Activated CD8-positive, alpha-beta memory T cell treated with anti-CD3 and anti-CD28 coated beads, Interleukin-2, amount 50 U/mL, for 1 hour (primary cell): ENCODE data around the gene CPSF4.

Experiments
- DNase-seq: peaks from one replicate; pipeline ENCODE4 v3.0.0-alpha.2; 2020; ENCODE audit errors: extremely low read depth

CPSF4 gene

GRCh38 chr7:99448855-99449254 lies 10.1 kb downstream of the CPSF4 start:
- DNase-seq: no peak

- no peak for DNase-seq
These were observed 10.6 kb downstream of the CPSF4 start for GRCh38 chr7:99449326-99449725.

DNA sequence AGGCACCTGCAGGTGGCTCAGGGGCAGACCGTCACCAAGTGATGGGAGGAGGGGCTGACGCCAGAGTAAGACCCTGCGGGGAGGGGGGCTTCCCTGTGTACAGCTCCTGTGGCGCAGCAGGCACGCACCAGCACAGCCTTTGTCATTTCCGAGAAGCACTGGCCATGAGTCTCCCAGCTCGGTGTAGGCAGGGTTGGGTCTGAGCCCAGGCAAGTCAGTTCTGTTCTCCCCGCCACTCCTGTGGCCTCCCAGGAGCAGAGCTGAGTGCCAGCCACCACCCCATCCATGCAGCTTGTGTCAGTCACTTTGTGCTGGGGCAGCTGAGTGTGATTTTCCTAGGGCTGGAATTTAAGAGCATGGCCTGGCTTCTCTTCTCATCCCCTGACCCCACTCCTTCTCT lies 13.2 kb downstream of the CPSF4 start:
- DNase-seq: no peak

GRCh38 chr7:99452541-99452940 lies 13.8 kb downstream of the CPSF4 start:
- no peak for DNase-seq

GRCh38 chr7:99453105-99453504 lies 14.4 kb downstream of the CPSF4 start:
- DNase-seq: no peak

- DNase-seq: no peak
These were observed 17.1 kb downstream of the CPSF4 start for GRCh38 chr7:99455874-99456273.

DNA sequence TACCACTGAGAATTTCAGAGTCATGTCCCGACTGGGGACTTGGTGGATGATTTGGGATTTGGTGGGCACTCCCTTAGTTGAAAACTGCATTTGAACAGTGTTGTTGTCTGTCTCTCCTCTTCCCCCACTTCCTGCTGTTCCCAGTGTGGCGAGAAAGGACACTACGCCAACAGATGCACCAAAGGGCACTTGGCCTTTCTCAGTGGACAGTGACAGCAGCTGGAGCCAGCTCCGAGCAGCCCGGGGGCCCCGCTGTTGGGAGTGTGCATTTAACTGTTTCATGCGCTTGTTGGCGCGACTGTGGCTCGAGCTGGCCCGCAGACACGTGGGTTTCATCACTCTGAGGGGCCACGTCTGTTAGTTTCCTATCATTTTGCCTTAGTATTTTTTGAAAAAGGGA lies 17.5 kb downstream of the CPSF4 start:
- no peak for DNase-seq

- no peak for DNase-seq
These were observed 18.4 kb downstream of the CPSF4 start for GRCh38 chr7:99457050-99457649.

DNA sequence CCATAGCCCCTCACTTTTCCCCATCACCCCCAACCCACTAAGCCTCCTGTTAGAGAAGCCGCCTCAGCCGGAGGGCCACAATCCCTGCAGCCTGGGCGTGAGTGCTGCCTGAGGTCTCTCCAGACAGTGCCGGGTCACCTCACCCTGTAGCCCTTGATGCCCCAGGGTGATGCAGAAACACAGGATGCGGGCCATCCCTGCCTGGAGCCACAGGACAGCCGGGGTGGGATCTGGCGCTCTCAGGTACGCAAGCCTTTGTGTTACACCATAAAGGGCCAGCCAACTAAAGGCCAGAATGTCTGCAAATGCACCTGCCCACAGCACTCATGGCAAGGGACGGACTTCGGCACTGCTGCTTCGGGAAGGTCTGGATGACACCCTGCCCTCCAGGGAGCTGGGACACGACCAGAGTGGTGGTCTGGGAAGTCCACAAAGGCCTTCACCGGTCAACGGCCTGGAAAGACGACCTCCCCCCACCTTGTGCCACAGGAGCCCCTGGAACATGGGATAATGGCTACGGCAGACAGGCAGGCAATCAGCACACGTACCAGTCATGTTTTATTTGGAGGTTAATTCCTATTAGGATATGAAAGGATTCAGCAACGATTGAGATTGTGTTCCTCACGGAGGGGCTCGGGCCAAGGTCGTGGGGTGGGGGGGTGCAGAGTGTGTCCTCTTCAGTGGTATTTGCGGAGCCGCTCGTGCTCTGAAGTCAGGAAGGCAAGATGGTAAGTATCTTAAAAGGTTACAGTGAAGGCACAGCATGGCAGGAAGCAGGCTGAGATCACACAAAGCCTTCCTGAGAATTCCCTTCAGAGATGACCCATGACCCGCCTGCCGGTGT lies 19.1 kb downstream of the CPSF4 start:
- no peak for DNase-seq

DNA sequence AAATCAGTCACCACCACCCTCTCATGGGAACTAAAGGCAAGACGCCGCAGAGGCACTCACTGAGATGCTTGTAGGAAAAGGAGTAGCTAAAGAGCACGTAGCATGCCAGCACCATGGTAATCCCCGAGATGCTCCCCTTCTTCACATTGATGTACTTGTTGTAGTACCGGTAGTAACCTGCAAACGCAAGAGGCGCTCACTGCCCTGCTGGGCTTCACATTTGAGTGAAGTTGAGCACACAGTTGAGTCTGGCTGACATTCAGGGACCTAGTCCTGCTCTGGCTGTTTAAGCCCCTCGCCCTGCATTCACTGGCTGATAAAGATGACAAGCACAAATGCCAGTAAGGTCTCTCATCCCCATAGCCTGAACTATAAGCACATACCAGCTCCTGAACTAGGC lies 20.3 kb downstream of the CPSF4 start:
- no peak for DNase-seq

- DNase-seq: no peak
These were observed 21.9 kb downstream of the CPSF4 start for GRCh38 chr7:99460651-99461050.

DNA sequence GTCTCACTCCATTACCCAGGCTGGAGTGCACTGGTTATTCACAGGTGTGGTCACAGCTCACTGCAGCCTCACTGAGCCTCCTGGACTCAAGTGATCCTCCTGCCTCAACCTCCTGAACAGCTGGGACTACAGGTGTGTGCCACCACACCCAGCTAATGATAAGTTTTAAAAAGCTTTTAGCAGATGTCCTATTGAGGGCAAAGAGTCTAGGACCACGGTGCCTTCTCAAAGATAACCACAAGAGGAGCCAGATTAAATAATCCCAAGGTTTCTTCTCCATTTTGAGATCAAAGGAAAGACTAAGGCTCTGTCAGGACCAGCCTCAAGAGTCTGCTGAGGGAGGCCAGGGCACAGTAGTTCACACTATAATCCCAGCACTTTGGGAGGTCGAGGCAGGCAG lies 22.5 kb downstream of the CPSF4 start:
- no peak for DNase-seq

DNA sequence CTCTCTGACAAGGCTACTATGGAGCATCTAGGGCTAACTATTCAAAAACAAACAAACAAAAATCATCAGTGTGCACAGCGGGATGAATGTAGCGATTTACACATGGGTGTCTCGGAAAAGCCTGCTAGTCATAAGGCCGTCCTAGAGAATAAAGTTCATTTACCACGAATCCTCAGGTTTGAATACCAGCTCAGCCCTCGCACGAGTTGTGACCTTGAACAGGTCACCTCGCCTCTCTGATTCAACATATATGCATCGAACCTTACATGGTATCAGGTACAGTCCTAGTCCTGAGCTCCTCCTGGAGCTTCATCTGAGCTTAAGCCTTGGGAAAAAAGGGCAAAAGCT lies 26.7 kb downstream of the CPSF4 start:
- no peak for DNase-seq

DNA sequence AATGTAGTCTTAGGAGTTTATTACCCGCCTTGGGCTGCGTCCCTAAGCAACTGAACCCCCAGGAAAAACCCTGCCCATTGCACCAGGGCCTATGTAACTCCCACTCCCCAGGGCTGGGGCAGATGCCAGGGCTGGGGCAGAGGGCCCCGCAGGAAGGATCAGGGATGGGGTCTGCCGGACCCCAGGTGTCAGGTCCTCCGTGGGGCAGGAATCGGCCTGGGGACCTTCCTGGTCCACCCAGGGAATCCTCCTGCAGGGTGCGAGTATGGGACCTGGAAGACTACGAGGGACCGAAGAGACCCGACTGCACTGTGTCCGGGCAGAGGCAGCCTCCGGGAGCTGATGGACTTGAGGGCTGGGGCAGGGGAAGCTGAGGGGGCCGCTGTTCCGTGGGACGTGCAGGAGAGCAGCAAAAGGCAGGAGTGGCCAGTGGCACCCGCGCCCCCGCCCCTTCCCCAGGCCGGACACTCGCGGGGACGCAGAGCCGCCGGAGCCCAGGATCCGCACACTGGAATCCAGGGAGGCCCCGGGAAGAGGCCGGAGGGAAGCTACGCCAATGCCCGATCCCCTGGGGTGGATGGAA lies 29.7 kb downstream of the CPSF4 start:
- no peak for DNase-seq

DNA sequence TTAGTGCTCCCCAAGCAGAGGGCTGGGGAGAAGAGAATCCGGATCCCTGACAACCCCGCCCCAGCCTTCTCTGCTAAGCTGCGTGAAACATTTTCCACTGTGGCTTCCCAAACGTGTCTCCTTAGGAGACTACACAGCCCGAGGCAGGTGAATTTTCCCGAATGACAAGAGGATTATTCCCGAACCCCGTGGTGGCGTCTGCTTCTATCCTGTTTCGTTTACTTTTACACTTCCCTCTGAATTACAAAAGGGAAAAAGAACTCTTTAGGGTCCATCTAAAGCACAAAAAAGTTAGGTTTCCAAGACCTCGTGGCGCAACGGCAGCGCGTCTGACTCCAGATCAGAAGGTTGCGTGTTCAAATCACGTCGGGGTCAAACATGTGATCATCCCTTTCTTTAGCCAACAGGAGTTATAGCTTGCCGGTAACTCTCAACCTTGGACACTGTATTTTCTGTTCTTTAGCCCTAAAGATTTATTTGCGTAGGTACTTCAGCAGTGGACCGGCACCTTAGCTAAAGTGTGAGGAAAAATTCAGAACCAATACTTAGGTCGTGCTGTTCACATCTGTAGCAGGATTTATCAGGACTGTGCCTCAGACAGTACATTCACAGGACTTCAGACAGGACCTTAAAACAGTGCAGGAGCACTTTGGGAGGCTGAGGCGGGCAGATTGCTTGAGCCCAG lies 30.8 kb downstream of the CPSF4 start:
- DNase-seq: no peak

GRCh38 chr7:99472561-99473314 lies 34.0 kb downstream of the CPSF4 start, which contains the start of gene ZNF789:
Gene ZNF789 (plus strand): TSS chr7:99472890. CDS start chr7:99476457, 3,567 bp downstream.
- peak; percentile 96 for DNase-seq

DNA sequence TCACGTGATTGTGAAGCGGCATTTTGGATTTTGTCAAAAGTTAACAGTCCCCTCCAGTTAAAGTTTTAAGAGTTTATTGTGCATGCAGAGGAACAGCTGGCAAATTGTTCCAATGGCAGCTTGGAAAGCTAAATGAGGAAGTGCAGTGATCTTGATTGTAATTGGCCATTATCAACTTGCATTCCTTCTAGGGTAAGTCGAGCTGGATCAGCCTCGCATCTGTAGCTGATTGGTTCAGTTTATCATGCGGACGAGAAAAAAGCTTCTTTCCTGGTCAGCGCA lies 34.5 kb downstream of the CPSF4 start:
- DNase-seq: no peak

GRCh38 chr7:99476107-99476506 lies 37.4 kb downstream of the CPSF4 start:
- no peak for DNase-seq

- DNase-seq: no peak
These were observed 40.0 kb downstream of the CPSF4 start for GRCh38 chr7:99478464-99479440.

- no peak for DNase-seq
These were observed 46.4 kb downstream of the CPSF4 start for GRCh38 chr7:99485094-99485493.

- no peak for DNase-seq
These were observed 50.5 kb downstream of the CPSF4 start for GRCh38 chr7:99489235-99489634.
